Liver (tissue), 9 donors: ENCODE measurements around the gene FAM156A. TPM values are rescaled to one million over a fixed set of nuclear protein-coding genes. Genes with fewer than 3 reads are reported as not detected.
"Not testable (repeated sequence)": the region's sequence is repeated elsewhere in the genome, so short reads cannot be mapped to it uniquely, and the experiment has no call there.

ENCODE experiments used
- DNase-seq: peaks from one replicate; pipeline ENCODE4 v3.0.0-alpha.2; 2017; ENCODE audit warnings: low spot score
- H3K27ac ChIP-seq, 2 donors: one replicate each; pipeline ENCODE4 v1.7.0; 2013; ENCODE audit warnings: inconsistent platforms in 2 of 2, low read length in 2 of 2, control low read depth in 1 of 2, low read depth in 1 of 2, mild to moderate bottlenecking in 1 of 2
- H3K27me3 ChIP-seq, 4 donors: one replicate each; pipeline versions ENCODE4 v1.6.1 to v1.7.0; 2013; ENCODE audit warnings: low read length in 3 of 4, inconsistent platforms in 1 of 4, mild to moderate bottlenecking in 1 of 4, moderate library complexity in 1 of 4; ENCODE audit not compliant: control insufficient read depth in 4 of 4, insufficient read depth in 4 of 4
- H3K36me3 ChIP-seq, 4 donors: one replicate each; pipeline versions ENCODE4 v1.6.1 to v1.7.0; 2013; ENCODE audit warnings: low read length in 3 of 4, mild to moderate bottlenecking in 3 of 4, low read depth in 1 of 4, moderate library complexity in 1 of 4; ENCODE audit not compliant: control insufficient read depth in 4 of 4, insufficient read depth in 3 of 4
- H3K4me1 ChIP-seq, 4 donors: one replicate each; pipeline versions ENCODE4 v1.6.1 to v1.7.0; 2013; ENCODE audit warnings: low read length in 3 of 4, mild to moderate bottlenecking in 3 of 4, moderate library complexity in 1 of 4; ENCODE audit not compliant: control insufficient read depth in 4 of 4, insufficient read depth in 4 of 4
- H3K4me3 ChIP-seq, 3 donors: one replicate each; pipeline versions ENCODE4 v1.6.1 to v1.7.0; 2013; ENCODE audit warnings: low read length in 3 of 3, control low read depth in 1 of 3, low read depth in 1 of 3, mild to moderate bottlenecking in 1 of 3
- H3K9ac ChIP-seq, 2 donors: one replicate each; pipeline ENCODE4 v1.7.0; 2013; ENCODE audit warnings: low read length in 2 of 2, mild to moderate bottlenecking in 2 of 2, moderate library complexity in 2 of 2, control low read depth in 1 of 2, low read depth in 1 of 2
- H3K9me3 ChIP-seq, 4 donors: one replicate each; pipeline versions ENCODE4 v1.6.1 to v1.7.0; 2013; ENCODE audit warnings: low read length in 3 of 4; ENCODE audit not compliant: control insufficient read depth in 4 of 4
- EGR1 ChIP-seq, 2 donors: IDR thresholded peaks; 2 replicates each; pipeline ENCODE4 v1.6.1; 2016 to 2018; ENCODE audit warnings: antibody characterized with exemption in 2 of 2, low read depth in 2 of 2
- FOXA1 ChIP-seq: IDR thresholded peaks from 2 replicates; pipeline ENCODE4 v1.6.1; 2016; ENCODE audit warnings: antibody characterized with exemption
- GABPA ChIP-seq, 2 donors: IDR thresholded peaks in 1 of 2; conservative IDR thresholded peaks in 1 of 2; 2 replicates each; pipeline ENCODE4 v1.6.1; 2016; ENCODE audit warnings: antibody characterized with exemption in 2 of 2, mild to moderate bottlenecking in 1 of 2, moderate library complexity in 1 of 2
- HNF4A ChIP-seq, 2 donors: conservative IDR thresholded peaks; 2 replicates each; pipeline ENCODE4 v1.6.1; 2016; ENCODE audit warnings: antibody characterized with exemption in 2 of 2, mild to moderate bottlenecking in 2 of 2
- HNF4G ChIP-seq: IDR thresholded peaks from 2 replicates; pipeline ENCODE4 v1.6.1; 2016; ENCODE audit warnings: antibody characterized with exemption
- JUND ChIP-seq, 2 donors: IDR thresholded peaks; 2 replicates each; pipeline ENCODE4 v1.6.1; 2016; ENCODE audit warnings: antibody characterized with exemption in 2 of 2
- NR2F2 ChIP-seq: IDR thresholded peaks from 2 replicates; pipeline ENCODE4 v1.6.1; 2016; ENCODE audit warnings: antibody characterized with exemption
- REST ChIP-seq: IDR thresholded peaks from 2 replicates; pipeline ENCODE4 v1.6.1; 2016; ENCODE audit warnings: antibody characterized with exemption, mild to moderate bottlenecking
- RXRA ChIP-seq, 2 donors: IDR thresholded peaks; 2 replicates each; pipeline ENCODE4 v1.6.1; 2017 to 2018; ENCODE audit warnings: antibody characterized with exemption in 2 of 2, mild to moderate bottlenecking in 1 of 2
- SP1 ChIP-seq: IDR thresholded peaks from 2 replicates; pipeline ENCODE4 v1.6.1; 2018; ENCODE audit warnings: antibody characterized with exemption, mild to moderate bottlenecking
- TAF1 ChIP-seq: conservative IDR thresholded peaks from 2 replicates; pipeline ENCODE4 v1.6.1; 2016; ENCODE audit warnings: antibody characterized with exemption, mild to moderate bottlenecking
- YY1 ChIP-seq: IDR thresholded peaks from 2 replicates; pipeline ENCODE4 v1.6.1; 2016; ENCODE audit warnings: antibody characterized with exemption, mild to moderate bottlenecking
- ZBTB33 ChIP-seq: IDR thresholded peaks from 2 replicates; pipeline ENCODE4 v1.6.1; 2016; ENCODE audit warnings: antibody characterized with exemption
- WGBS: extraction: QIAGEN DNeasy Blood & Tissue Kit; methylation state at CpG from one replicate; pipeline ENCODE4 v1.1.7; 2013; 5-methylcytosine and 5-hydroxymethylcytosine counted together
- polyA plus RNA-seq, 2 donors: library from polyadenylated mRNA; stranded (reverse) in 1 of 2; unstranded in 1 of 2; fragments of 200-250 nt in 1 of 2; fragments of >200 nt in 1 of 2; fragmentation: Nextera tagmentation in 1 of 2; extraction: Ambion mirVana in 1 of 2; gene quantifications; one replicate each; pipeline versions ENCODE4 v1.2.1 to v1.2.3, GENCODE V29; 2013 to 2015
- total RNA-seq, 2 donors: library from RNA; depleted of rRNA; stranded (reverse); fragments of >200 nt; gene quantifications; one replicate each; pipeline ENCODE4 v1.2.3, GENCODE V29; 2014
- donor health status: healthy.
- donor health status: healthy.
- donor health status: healthy.
- donor health status: healthy.
- donor health status: healthy.

Gene FAM156A
- total and polyA plus RNA-seq, 4 donors, result 2.7 to 12.6 (median 5.9) TPM

GRCh38 chrX:52945838-52946494, 12.4 kb downstream of the FAM156A start:
- H3K9me3 ChIP-seq, H3K36me3 ChIP-seq, H3K4me3 ChIP-seq, H3K27me3 ChIP-seq, H3K4me1 ChIP-seq, DNase-seq, H3K27ac ChIP-seq, H3K9ac ChIP-seq: not testable (repeated sequence)
- no CpG with 5 or more reads among the region's 14 CpGs for WGBS

GRCh38 chrX:52941728-52942127, 16.6 kb downstream of the FAM156A start:
- not testable (repeated sequence) for H3K4me1 ChIP-seq, H3K9me3 ChIP-seq, H3K4me3 ChIP-seq, H3K9ac ChIP-seq, H3K27ac ChIP-seq, H3K36me3 ChIP-seq, H3K27me3 ChIP-seq, DNase-seq
- WGBS, result no CpG with 5 or more reads among the region's 10 CpGs

- WGBS, result no CpG with 5 or more reads among the region's 4 CpGs
- H3K27me3 ChIP-seq, H3K4me1 ChIP-seq, H3K9me3 ChIP-seq, H3K4me3 ChIP-seq, H3K36me3 ChIP-seq, H3K27ac ChIP-seq, H3K9ac ChIP-seq, DNase-seq: not testable (repeated sequence)
Observed at GRCh38 chrX:52940704-52941103, 17.6 kb downstream of the FAM156A start.

- not testable (repeated sequence) for H3K27me3 ChIP-seq, H3K36me3 ChIP-seq, H3K9me3 ChIP-seq, DNase-seq
- under 1% methylated on average over 10 of the region's 10 CpGs for WGBS
- peak overlapping the region; percentile 92 to 95 for H3K27ac ChIP-seq
- H3K9ac ChIP-seq, result peak overlapping the region; percentile 63 to 82
- H3K4me1 ChIP-seq, result peaks cover 0 to 16% (median 13%) of the 10 kb centered on the region in 4 donors
- peak overlapping the region; percentile 69 to 95 (median 90) for H3K4me3 ChIP-seq
Observed at GRCh38 chrX:52935470-52935784, 22.9 kb downstream of the FAM156A start.

GRCh38 chrX:52934704-52935469, 23.4 kb downstream of the FAM156A start:
- no peaks in the 10 kb centered on the region for H3K36me3 ChIP-seq
- WGBS, result under 1% methylated on average over 61 of the region's 61 CpGs
- no peaks in the 10 kb centered on the region for H3K27me3 ChIP-seq
- H3K9ac ChIP-seq, result peak overlapping the region; percentile 63 to 82
- peak overlapping the region; percentile 92 to 95 for H3K27ac ChIP-seq
- peak overlapping the region; percentile 69 to 95 (median 90) for H3K4me3 ChIP-seq
- H3K4me1 ChIP-seq, result peaks cover 0 to 16% (median 13%) of the 10 kb centered on the region in 4 donors
- no peaks in the 10 kb centered on the region for H3K9me3 ChIP-seq
- DNase-seq, result peak; percentile 93
- TF ChIP-seq SP1 (peak; percentile 86), FOXA1 (no peak), GABPA (IDR thresholded peaks at IDR 0.05 in 1 of 2, conservative IDR thresholded peaks at IDR 0.05 in 1 of 2) (peak; percentile 89 to 95), HNF4G (no peak), REST (peak; percentile 47), YY1 (peak; percentile 35), ZBTB33 (peak; percentile 34), RXRA (IDR thresholded peaks at IDR 0.05) (peak in 1 of 2 donors; percentile 38), JUND (IDR thresholded peaks at IDR 0.05) (peak in 1 of 2 donors; percentile 2), TAF1 (no peak), HNF4A (conservative IDR thresholded peaks at IDR 0.05) (peak in 1 of 2 donors; percentile 5), NR2F2 (no peak), EGR1 (IDR thresholded peaks at IDR 0.05; ENCODE audit: low read depth in 2 of 2) (peak in 1 of 2 donors; percentile 62)
